OCI-LY7 (cell line): ENCODE data around the gene TRIP12.

Source experiments
- EZH2phosphoT487 ChIP-seq: fragments of 200-600 bp; sonication (generic); IDR thresholded peaks from 2 replicates; pipeline ENCODE4 v1.6.1; 2018; ENCODE audit warnings: low read depth, borderline replicate concordance, mild to moderate bottlenecking, mixed run types, antibody characterized with exemption, low read length, moderate library complexity, mixed read lengths
- TF ChIP-seq, protein P1 (sequence below): fragments of 200-600 bp; sonication (generic); conservative IDR thresholded peaks from 2 replicates; pipeline ENCODE4 v1.5.1; 2014; ENCODE audit warnings: mild to moderate bottlenecking, antibody characterized with exemption, low read length, moderate library complexity, mixed read lengths

DNA sequence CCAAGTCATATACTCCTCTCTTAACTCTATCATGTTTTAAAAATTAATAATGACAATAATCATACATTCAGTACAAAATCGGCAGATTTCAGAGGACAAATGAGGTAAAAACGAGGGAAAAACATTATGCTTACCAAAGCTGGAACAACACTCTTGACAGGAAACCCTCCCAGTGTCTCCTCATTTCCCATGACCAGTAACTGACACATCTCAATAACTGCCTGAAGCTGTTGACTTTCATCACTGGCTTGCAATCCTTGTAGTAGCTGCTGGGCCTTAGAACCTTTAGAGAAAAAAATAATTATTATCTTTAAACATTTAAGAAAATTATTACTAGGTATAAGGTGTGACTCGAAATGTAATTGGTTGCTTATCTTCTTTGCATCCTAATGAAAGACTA is 103.6 kb downstream of the TRIP12 start:
- no peak for TF ChIP-seq EZH2phosphoT487
- TF ChIP-seq, protein P1, sequence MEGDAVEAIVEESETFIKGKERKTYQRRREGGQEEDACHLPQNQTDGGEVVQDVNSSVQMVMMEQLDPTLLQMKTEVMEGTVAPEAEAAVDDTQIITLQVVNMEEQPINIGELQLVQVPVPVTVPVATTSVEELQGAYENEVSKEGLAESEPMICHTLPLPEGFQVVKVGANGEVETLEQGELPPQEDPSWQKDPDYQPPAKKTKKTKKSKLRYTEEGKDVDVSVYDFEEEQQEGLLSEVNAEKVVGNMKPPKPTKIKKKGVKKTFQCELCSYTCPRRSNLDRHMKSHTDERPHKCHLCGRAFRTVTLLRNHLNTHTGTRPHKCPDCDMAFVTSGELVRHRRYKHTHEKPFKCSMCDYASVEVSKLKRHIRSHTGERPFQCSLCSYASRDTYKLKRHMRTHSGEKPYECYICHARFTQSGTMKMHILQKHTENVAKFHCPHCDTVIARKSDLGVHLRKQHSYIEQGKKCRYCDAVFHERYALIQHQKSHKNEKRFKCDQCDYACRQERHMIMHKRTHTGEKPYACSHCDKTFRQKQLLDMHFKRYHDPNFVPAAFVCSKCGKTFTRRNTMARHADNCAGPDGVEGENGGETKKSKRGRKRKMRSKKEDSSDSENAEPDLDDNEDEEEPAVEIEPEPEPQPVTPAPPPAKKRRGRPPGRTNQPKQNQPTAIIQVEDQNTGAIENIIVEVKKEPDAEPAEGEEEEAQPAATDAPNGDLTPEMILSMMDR: no peak
